ENCODE measurements around the gene MICAL3.

The MICAL3 gene

GRCh38 chr22:18062421-18062820 lies 38.1 kb upstream of the MICAL3 start:
- no peak for TF ChIP-seq NFRKB (IDR thresholded peaks at IDR 0.05)
- no peak for TF ChIP-seq CTBP1 (IDR thresholded peaks at IDR 0.05; ENCODE audit: borderline replicate concordance)
- no peak for TF ChIP-seq TARDBP (IDR thresholded peaks at IDR 0.05)
- no peak for TF ChIP-seq L3MBTL2 (conservative IDR thresholded peaks at IDR 0.05)
- TF ChIP-seq BHLHE40 (IDR thresholded peaks at IDR 0.05; ENCODE audit: borderline replicate concordance): no peak
- no peak for TF ChIP-seq ELF4 (IDR thresholded peaks at IDR 0.05)
- TF ChIP-seq PKNOX1 (IDR thresholded peaks at IDR 0.05): no peak
- no peak for TF ChIP-seq HDGF (IDR thresholded peaks at IDR 0.05; ENCODE audit: borderline replicate concordance)
- no peak for TF ChIP-seq ZNF384 (IDR thresholded peaks at IDR 0.05)
- TF ChIP-seq SUZ12 (IDR thresholded peaks at IDR 0.05): no peak
- no peak for TF ChIP-seq FOXM1 (IDR thresholded peaks at IDR 0.05; ENCODE audit: borderline replicate concordance)
- no peak for TF ChIP-seq FOXK2 (IDR thresholded peaks at IDR 0.05)
- no peak for DNase-seq (ENCODE audit: extremely low spot score)
- ChIA-PET POLR2A (no interaction called here), CTCF (interaction anchor here (0.5 to 1.6 kb wide), 3 partner anchors 13 to 232 kb away, joined by 3 to 8 read pairs (median 4); no protein-coding TSS in a partner anchor)

GRCh38 chr22:18060646-18061620 lies 36.6 kb upstream of the MICAL3 start:
- DNase-seq (ENCODE audit: extremely low spot score): no peak
- ChIA-PET CTCF (interaction anchor here (0.8 kb wide), 1 partner anchor 15 kb away, joined by 7 read pairs; no protein-coding TSS in a partner anchor), POLR2A (no interaction called here)
- TF ChIP-seq NFRKB (IDR thresholded peaks at IDR 0.05): no peak
- TF ChIP-seq HDGF (IDR thresholded peaks at IDR 0.05; ENCODE audit: borderline replicate concordance): no peak
- TF ChIP-seq SP1 (IDR thresholded peaks at IDR 0.05): no peak
- no peak for TF ChIP-seq BHLHE40 (IDR thresholded peaks at IDR 0.05; ENCODE audit: borderline replicate concordance)
- no peak for TF ChIP-seq CTBP1 (IDR thresholded peaks at IDR 0.05; ENCODE audit: borderline replicate concordance)
- no peak for TF ChIP-seq PKNOX1 (IDR thresholded peaks at IDR 0.05)
- no peak for TF ChIP-seq FOXM1 (IDR thresholded peaks at IDR 0.05; ENCODE audit: borderline replicate concordance)
- no peak for TF ChIP-seq FOXA1 (IDR thresholded peaks at IDR 0.05)
- no peak for TF ChIP-seq FOXK2 (IDR thresholded peaks at IDR 0.05)
- TF ChIP-seq ZNF384 (IDR thresholded peaks at IDR 0.05): no peak
- no peak for TF ChIP-seq ARNT (IDR thresholded peaks at IDR 0.05)
- TF ChIP-seq ELF4 (IDR thresholded peaks at IDR 0.05): no peak
- TF ChIP-seq SUZ12 (IDR thresholded peaks at IDR 0.05): no peak

GRCh38 chr22:18059991-18060390 lies 35.6 kb upstream of the MICAL3 start:
- DNase-seq (ENCODE audit: extremely low spot score): no peak
- POLR2A ChIA-PET: no interaction called here
- CTCF ChIA-PET: no interaction called here
- TF ChIP-seq TARDBP (IDR thresholded peaks at IDR 0.05): no peak
- no peak for TF ChIP-seq SUZ12 (IDR thresholded peaks at IDR 0.05)
- no peak for TF ChIP-seq ARNT (IDR thresholded peaks at IDR 0.05)
- no peak for TF ChIP-seq LEF1 (IDR thresholded peaks at IDR 0.05; ENCODE audit: borderline replicate concordance)
- TF ChIP-seq ZNF384 (IDR thresholded peaks at IDR 0.05): no peak
- no peak for TF ChIP-seq FOXK2 (IDR thresholded peaks at IDR 0.05)
- no peak for TF ChIP-seq FOXM1 (IDR thresholded peaks at IDR 0.05; ENCODE audit: borderline replicate concordance)

GRCh38 chr22:18059473-18059872 lies 35.1 kb upstream of the MICAL3 start:
- TF ChIP-seq FOXA1 (IDR thresholded peaks at IDR 0.05): no peak
- TF ChIP-seq SUZ12 (IDR thresholded peaks at IDR 0.05): no peak
- TF ChIP-seq CTBP1 (IDR thresholded peaks at IDR 0.05; ENCODE audit: borderline replicate concordance): no peak
- no peak for TF ChIP-seq LEF1 (IDR thresholded peaks at IDR 0.05; ENCODE audit: borderline replicate concordance)
- TF ChIP-seq PKNOX1 (IDR thresholded peaks at IDR 0.05): no peak
- no peak for TF ChIP-seq FOXK2 (IDR thresholded peaks at IDR 0.05)
- no peak for TF ChIP-seq NFRKB (IDR thresholded peaks at IDR 0.05)
- TF ChIP-seq FOXM1 (IDR thresholded peaks at IDR 0.05; ENCODE audit: borderline replicate concordance): no peak
- TF ChIP-seq L3MBTL2 (conservative IDR thresholded peaks at IDR 0.05): no peak
- no peak for TF ChIP-seq ARNT (IDR thresholded peaks at IDR 0.05)
- no peak for TF ChIP-seq BHLHE40 (IDR thresholded peaks at IDR 0.05; ENCODE audit: borderline replicate concordance)
- no peak for TF ChIP-seq ELF4 (IDR thresholded peaks at IDR 0.05)
- no peak for TF ChIP-seq ZNF384 (IDR thresholded peaks at IDR 0.05)
- TF ChIP-seq TARDBP (IDR thresholded peaks at IDR 0.05): no peak
- no peak for TF ChIP-seq HDGF (IDR thresholded peaks at IDR 0.05; ENCODE audit: borderline replicate concordance)
- TF ChIP-seq SP1 (IDR thresholded peaks at IDR 0.05): no peak
- DNase-seq (ENCODE audit: extremely low spot score): no peak
- ChIA-PET POLR2A (no interaction called here), CTCF (no interaction called here)

- TF ChIP-seq L3MBTL2 (conservative IDR thresholded peaks at IDR 0.05): no peak
- no peak for TF ChIP-seq CTBP1 (IDR thresholded peaks at IDR 0.05; ENCODE audit: borderline replicate concordance)
- TF ChIP-seq FOXA1 (IDR thresholded peaks at IDR 0.05): no peak
- TF ChIP-seq HDGF (IDR thresholded peaks at IDR 0.05; ENCODE audit: borderline replicate concordance): no peak
- TF ChIP-seq SUZ12 (IDR thresholded peaks at IDR 0.05): no peak
- TF ChIP-seq LEF1 (IDR thresholded peaks at IDR 0.05; ENCODE audit: borderline replicate concordance): no peak
- no peak for TF ChIP-seq ZNF384 (IDR thresholded peaks at IDR 0.05)
- TF ChIP-seq BHLHE40 (IDR thresholded peaks at IDR 0.05; ENCODE audit: borderline replicate concordance): no peak
- no peak for TF ChIP-seq FOXM1 (IDR thresholded peaks at IDR 0.05; ENCODE audit: borderline replicate concordance)
- TF ChIP-seq ARNT (IDR thresholded peaks at IDR 0.05): no peak
- TF ChIP-seq SP1 (IDR thresholded peaks at IDR 0.05): no peak
- no peak for TF ChIP-seq PKNOX1 (IDR thresholded peaks at IDR 0.05)
- no peak for TF ChIP-seq FOXK2 (IDR thresholded peaks at IDR 0.05)
- ChIA-PET POLR2A (no interaction called here), CTCF (interaction anchor here (1.4 kb wide), 1 partner anchor 17 kb away, joined by 8 read pairs; no protein-coding TSS in a partner anchor)
- DNase-seq (ENCODE audit: extremely low spot score): no peak
Observed at GRCh38 chr22:18059094-18059417, 34.7 kb upstream of the MICAL3 start.
